Muscle layer of colon (tissue), 2 donors: ENCODE data around the gene ZP3.
"Not testable (repeated sequence)": the region's sequence is repeated elsewhere in the genome, so short reads cannot be mapped to it uniquely, and the experiment has no call there.

ENCODE experiments used
- H3K27ac ChIP-seq: one replicate; pipeline ENCODE4 v1.7.0; 2013; ENCODE audit warnings: low read depth, mild to moderate bottlenecking, low read length, moderate library complexity
- H3K27me3 ChIP-seq, 2 donors: one replicate each; pipeline ENCODE4 v1.7.0; 2013; ENCODE audit warnings: low read length in 2 of 2, mild to moderate bottlenecking in 2 of 2; ENCODE audit not compliant: insufficient read depth in 2 of 2, control insufficient read depth in 1 of 2
- H3K36me3 ChIP-seq: one replicate; pipeline ENCODE4 v1.7.0; 2013; ENCODE audit warnings: mild to moderate bottlenecking, low read length; ENCODE audit not compliant: insufficient read depth
- H3K4me1 ChIP-seq: one replicate; pipeline ENCODE4 v1.7.0; 2013; ENCODE audit warnings: mild to moderate bottlenecking, low read length; ENCODE audit not compliant: insufficient read depth
- H3K4me3 ChIP-seq, 2 donors: one replicate each; pipeline ENCODE4 v1.7.0; 2013; ENCODE audit warnings: low read length in 2 of 2, low read depth in 1 of 2, mild to moderate bottlenecking in 1 of 2, moderate library complexity in 1 of 2
- H3K9ac ChIP-seq: one replicate; pipeline ENCODE4 v1.7.0; 2013; ENCODE audit warnings: low read length
- H3K9me3 ChIP-seq: one replicate; pipeline ENCODE4 v1.7.0; 2013; ENCODE audit warnings: mild to moderate bottlenecking, low read length
- donor health status: abdominal sarcoma.
- donor health status: Adenocarcinoma of cecum.

Gene ZP3

DNA sequence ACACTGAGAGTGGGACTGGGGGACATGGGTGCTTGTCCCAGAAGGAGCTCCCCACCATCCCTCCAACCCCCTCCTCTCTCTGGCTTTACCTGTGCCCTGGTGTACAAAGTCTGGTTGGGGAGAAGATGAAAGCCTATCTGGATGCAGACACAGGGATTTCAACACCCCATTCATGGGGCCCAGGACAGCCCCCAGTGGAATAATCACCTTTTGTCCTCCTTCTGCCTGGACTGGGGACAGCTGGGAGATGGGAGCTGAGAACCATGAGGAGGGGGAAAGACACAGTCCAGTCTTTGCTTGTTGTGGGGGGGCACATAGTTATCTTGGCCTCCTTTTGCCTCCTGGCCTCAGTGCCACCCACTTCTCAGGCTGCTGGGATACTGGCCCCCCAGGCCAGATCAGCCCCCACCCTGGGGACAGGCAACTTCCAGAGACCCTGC lies 16.6 kb upstream of the ZP3 start:
- no peaks in the 10 kb centered on the region for H3K9me3 ChIP-seq
- H3K9ac ChIP-seq: no peak overlapping the region
- no peak overlapping the region for H3K27ac ChIP-seq
- no peaks in the 10 kb centered on the region for H3K36me3 ChIP-seq
- no peaks in the 10 kb centered on the region for H3K4me1 ChIP-seq
- no peaks in the 10 kb centered on the region for H3K27me3 ChIP-seq
- no peak overlapping the region for H3K4me3 ChIP-seq

- Histone ChIP-seq H3K4me3 (no peak within 1 kb of the TSS), H3K9me3 (no peaks in the 10 kb centered on the region), H3K27ac (no peak within 1 kb of the TSS), H3K27me3 (no peaks in the 10 kb centered on the region), H3K36me3 (no peaks in the 10 kb centered on the region), H3K4me1 (no peaks in the 10 kb centered on the region), H3K9ac (no peak within 1 kb of the TSS)
Observed at GRCh38 chr7:76409537-76409936, 15.2 kb upstream of the ZP3 start, which contains the start of gene SSC4D. Gene SSC4D, minus strand, starts transcription at chr7:76409697. Its CDS starts 5,258 bp downstream, at chr7:76404439.

GRCh38 chr7:76411626-76412025 lies 13.1 kb upstream of the ZP3 start:
- H3K9ac ChIP-seq: no peak overlapping the region
- no peaks in the 10 kb centered on the region for H3K4me1 ChIP-seq
- H3K27me3 ChIP-seq: no peaks in the 10 kb centered on the region
- no peak overlapping the region for H3K27ac ChIP-seq
- H3K36me3 ChIP-seq: no peaks in the 10 kb centered on the region
- no peaks in the 10 kb centered on the region for H3K9me3 ChIP-seq
- H3K4me3 ChIP-seq: no peak overlapping the region

- H3K27me3 ChIP-seq: no peaks in the 10 kb centered on the region
- H3K9ac ChIP-seq: no peak overlapping the region
- no peak overlapping the region for H3K27ac ChIP-seq
- no peak overlapping the region for H3K4me3 ChIP-seq
- no peaks in the 10 kb centered on the region for H3K4me1 ChIP-seq
- no peaks in the 10 kb centered on the region for H3K9me3 ChIP-seq
- H3K36me3 ChIP-seq: no peaks in the 10 kb centered on the region
Observed at GRCh38 chr7:76412249-76412648, 12.5 kb upstream of the ZP3 start.

DNA sequence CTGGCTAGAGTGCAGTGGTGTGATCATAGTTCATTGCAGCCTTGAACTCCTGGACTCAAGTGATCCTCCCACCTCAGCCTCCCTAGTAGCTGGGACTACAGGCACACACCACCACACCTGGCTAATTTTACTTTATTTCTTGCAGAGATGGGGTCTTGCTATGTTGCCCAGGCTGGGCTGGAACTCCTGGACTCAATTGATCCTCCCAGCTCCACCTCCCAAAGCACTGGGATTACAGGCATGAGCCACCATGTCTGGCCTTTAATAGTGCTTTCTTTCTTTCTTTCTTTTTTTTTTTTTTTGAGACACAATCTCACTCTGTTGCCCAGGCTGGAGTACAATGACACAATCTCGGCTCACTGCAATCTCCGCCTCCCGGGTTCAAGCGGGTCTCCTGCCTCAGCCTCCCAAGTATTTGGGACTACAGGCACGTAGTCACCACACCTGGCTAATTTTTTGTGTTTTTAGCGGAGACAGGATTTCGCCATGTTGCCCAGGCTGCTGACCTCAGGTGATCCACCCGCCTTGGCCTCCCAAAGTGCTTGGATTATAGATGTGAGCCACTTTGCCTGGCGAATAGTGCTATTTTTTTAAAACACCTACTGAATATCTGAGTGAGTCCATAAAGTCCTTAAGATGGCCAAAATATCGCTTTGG lies 7.0 kb upstream of the ZP3 start:
- H3K27ac ChIP-seq, H3K27me3 ChIP-seq, H3K4me1 ChIP-seq, H3K4me3 ChIP-seq, H3K36me3 ChIP-seq, H3K9ac ChIP-seq, H3K9me3 ChIP-seq: not testable (repeated sequence)

- H3K9me3 ChIP-seq, H3K36me3 ChIP-seq, H3K9ac ChIP-seq, H3K27ac ChIP-seq, H3K4me1 ChIP-seq, H3K27me3 ChIP-seq, H3K4me3 ChIP-seq: not testable (repeated sequence)
Observed at GRCh38 chr7:76421097-76421496, 3.7 kb upstream of the ZP3 start.

DNA sequence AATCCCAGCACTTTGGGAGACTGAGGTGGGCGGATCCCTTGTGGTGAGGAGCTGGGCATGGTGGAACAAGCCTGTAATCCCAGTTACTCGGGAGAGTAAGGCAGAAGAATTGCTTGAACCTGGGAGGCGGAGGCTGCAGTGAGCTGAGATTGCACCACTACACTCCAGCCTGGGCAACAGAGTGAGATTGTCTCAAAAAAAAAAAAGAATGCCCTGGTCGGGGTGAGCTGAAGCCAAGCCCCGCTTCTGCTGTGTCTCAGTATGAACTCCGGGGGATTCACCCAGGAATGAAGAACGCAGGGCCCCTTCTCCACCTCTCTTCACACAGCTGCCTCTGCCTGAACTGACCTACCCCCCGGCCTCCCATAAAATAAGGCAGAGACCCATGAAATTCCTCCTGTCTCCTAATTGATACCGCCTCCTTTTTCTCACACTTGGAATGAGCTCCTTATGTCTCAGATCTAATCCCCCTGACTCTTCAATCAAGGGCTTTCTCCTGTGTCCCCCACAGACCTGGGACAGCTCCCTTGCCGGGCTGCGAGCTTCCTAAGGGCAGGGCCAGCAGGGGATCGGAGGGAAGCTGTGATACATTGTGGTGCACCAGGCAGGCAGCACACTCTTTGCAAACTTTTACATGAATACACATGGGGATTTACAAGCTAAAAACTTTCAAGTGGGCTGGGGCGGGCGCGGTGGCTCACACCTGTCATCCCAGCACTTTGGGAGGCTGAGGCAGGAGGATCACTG lies 911 bp upstream of the ZP3 start:
- peaks cover 0 to 8% of the 10 kb centered on the region in 2 donors for H3K27me3 ChIP-seq
- no peak overlapping the region for H3K27ac ChIP-seq
- no peak overlapping the region for H3K4me3 ChIP-seq
- H3K4me1 ChIP-seq: no peaks in the 10 kb centered on the region
- H3K9ac ChIP-seq: no peak overlapping the region
- H3K36me3 ChIP-seq: no peaks in the 10 kb centered on the region
- no peaks in the 10 kb centered on the region for H3K9me3 ChIP-seq

GRCh38 chr7:76425156-76425555 lies 406 bp downstream of the ZP3 start:
- Histone ChIP-seq H3K27ac (no peak overlapping the region), H3K9ac (no peak overlapping the region), H3K4me1 (no peaks in the 10 kb centered on the region), H3K4me3 (no peak overlapping the region), H3K36me3 (no peaks in the 10 kb centered on the region), H3K27me3 (peaks cover 0 to 8% of the 10 kb centered on the region in 2 donors), H3K9me3 (no peaks in the 10 kb centered on the region)

DNA sequence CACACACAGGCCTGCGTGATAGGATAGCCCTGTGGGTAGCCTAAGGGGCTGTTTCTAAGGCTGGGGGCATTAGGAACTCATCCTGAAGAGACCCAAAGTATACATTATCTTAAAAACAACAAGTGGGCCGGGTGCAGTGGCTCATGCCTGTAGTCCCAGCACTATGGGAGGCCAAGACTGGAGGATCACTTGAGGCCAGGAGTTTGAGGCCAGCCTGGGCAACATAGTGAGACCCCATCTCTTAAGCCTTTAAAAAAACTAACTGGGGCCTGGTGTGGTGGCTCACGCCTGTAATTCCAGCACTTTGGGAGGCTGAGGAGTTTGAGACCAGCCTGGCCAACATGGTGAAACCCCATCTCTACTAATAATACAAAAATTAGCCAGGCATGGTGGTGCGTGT lies 808 bp downstream of the ZP3 start:
- not testable (repeated sequence) for H3K9me3 ChIP-seq, H3K27ac ChIP-seq, H3K4me1 ChIP-seq, H3K36me3 ChIP-seq, H3K27me3 ChIP-seq, H3K4me3 ChIP-seq, H3K9ac ChIP-seq

DNA sequence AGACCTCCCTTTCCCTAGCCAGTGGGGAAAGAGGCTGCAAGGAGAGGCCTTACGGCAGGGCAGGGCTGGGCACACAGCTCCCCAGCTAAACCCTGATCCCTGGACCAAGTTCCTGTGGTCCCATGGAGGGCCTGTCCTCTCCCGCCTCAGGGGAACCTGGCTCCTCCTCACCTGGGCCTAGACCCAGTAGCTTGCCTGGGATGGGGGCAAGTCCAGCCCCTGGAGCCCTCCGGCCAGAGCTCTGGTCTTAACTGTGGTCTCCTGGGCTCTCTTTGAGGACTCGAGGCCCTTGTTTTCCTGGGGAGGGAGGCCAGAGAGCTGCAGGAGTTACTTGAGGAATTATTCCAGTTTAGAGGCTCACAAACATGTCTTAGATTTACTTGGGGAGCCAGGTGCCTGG lies 1.5 kb downstream of the ZP3 start:
- Histone ChIP-seq H3K36me3 (no peaks in the 10 kb centered on the region), H3K4me1 (no peaks in the 10 kb centered on the region), H3K4me3 (no peak overlapping the region), H3K9ac (no peak overlapping the region), H3K27ac (no peak overlapping the region), H3K27me3 (peaks cover 0 to 8% of the 10 kb centered on the region in 2 donors), H3K9me3 (no peaks in the 10 kb centered on the region)

DNA sequence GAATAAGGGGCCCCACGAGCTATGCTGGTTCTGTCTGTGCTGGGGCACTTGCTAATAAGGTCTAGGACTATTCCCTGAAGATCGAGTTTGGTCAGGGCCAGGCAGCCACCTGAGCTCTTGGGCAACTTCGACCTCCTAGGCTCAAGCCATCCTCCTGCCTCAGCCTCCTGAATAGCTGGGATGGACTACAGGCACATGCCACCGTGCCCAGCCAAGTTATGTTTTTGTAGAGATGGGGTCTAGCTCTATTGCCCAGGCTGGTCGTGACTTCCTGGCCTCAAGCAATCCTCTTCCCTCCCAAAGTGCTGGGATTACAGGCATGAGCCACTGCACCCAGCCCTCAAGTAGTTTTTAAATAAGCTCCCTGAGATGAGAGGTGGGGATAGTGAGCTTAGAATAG lies 2.9 kb downstream of the ZP3 start:
- no peak overlapping the region for H3K27ac ChIP-seq
- no peaks in the 10 kb centered on the region for H3K36me3 ChIP-seq
- peaks cover 0 to 8% of the 10 kb centered on the region in 2 donors for H3K27me3 ChIP-seq
- no peaks in the 10 kb centered on the region for H3K4me1 ChIP-seq
- no peak overlapping the region for H3K9ac ChIP-seq
- no peaks in the 10 kb centered on the region for H3K9me3 ChIP-seq
- no peak overlapping the region for H3K4me3 ChIP-seq
